Measurements from ENCODE around the gene TRRAP. TPM values are rescaled to one million over a fixed set of nuclear protein-coding genes. Genes with fewer than 3 reads are reported as not detected.
A peak's percentile ranks its signal among the peaks of the same experiment; 100 is the strongest.

The TRRAP gene
- total and polyA plus RNA-seq, 4 donors = 8.3 to 43.1 (median 20.9) TPM

- ATAC-seq (ENCODE audit: insufficient read depth, low FRiP score) (no peak), DNase-seq (no peak)
- H3K4me1 ChIP-seq (ENCODE audit: control insufficient read depth in 5 of 5, insufficient read depth in 5 of 5, low read length in 5 of 5) = peaks cover 0 to 7% (median 0%) of the 10 kb centered on the region in 5 donors
- H3K4me3 ChIP-seq = no peak overlapping the region
- H3K36me3 ChIP-seq (ENCODE audit: control insufficient read depth in 4 of 4, insufficient read depth in 4 of 4, low read length in 4 of 4) = no peaks in the 10 kb centered on the region
- TF ChIP-seq, protein P1, sequence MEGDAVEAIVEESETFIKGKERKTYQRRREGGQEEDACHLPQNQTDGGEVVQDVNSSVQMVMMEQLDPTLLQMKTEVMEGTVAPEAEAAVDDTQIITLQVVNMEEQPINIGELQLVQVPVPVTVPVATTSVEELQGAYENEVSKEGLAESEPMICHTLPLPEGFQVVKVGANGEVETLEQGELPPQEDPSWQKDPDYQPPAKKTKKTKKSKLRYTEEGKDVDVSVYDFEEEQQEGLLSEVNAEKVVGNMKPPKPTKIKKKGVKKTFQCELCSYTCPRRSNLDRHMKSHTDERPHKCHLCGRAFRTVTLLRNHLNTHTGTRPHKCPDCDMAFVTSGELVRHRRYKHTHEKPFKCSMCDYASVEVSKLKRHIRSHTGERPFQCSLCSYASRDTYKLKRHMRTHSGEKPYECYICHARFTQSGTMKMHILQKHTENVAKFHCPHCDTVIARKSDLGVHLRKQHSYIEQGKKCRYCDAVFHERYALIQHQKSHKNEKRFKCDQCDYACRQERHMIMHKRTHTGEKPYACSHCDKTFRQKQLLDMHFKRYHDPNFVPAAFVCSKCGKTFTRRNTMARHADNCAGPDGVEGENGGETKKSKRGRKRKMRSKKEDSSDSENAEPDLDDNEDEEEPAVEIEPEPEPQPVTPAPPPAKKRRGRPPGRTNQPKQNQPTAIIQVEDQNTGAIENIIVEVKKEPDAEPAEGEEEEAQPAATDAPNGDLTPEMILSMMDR (IDR thresholded peaks at IDR 0.05; ENCODE audit: control extremely low read depth, extremely low read depth) = no peak
- H3K9ac ChIP-seq (ENCODE audit: insufficient read depth in 1 of 2, low read length in 2 of 2) = no peak overlapping the region
- H3K27ac ChIP-seq (ENCODE audit: low read depth in 1 of 2, low read length in 1 of 2) = no peak overlapping the region
- H3K27me3 ChIP-seq (ENCODE audit: control insufficient read depth in 3 of 3, insufficient read depth in 3 of 3, low read length in 2 of 3) = peaks cover 0 to 29% (median 19%) of the 10 kb centered on the region in 3 donors
- H3K9me3 ChIP-seq (ENCODE audit: control insufficient read depth in 4 of 4, insufficient read depth in 3 of 4, low read length in 3 of 4) = no peaks in the 10 kb centered on the region
- WGBS, 2 donors = 86 to 87% methylated on average over 12 of the region's 12 CpGs
These were observed 12.0 kb upstream of the TRRAP start for GRCh38 chr7:98866351-98866750.

GRCh38 chr7:98866765-98867164 is 11.6 kb upstream of the TRRAP start:
- H3K4me1 ChIP-seq (ENCODE audit: control insufficient read depth in 5 of 5, insufficient read depth in 5 of 5, low read length in 5 of 5) = peaks cover 0 to 7% (median 0%) of the 10 kb centered on the region in 5 donors
- no peak for ATAC-seq (ENCODE audit: insufficient read depth, low FRiP score)
- no peaks in the 10 kb centered on the region for H3K36me3 ChIP-seq (ENCODE audit: control insufficient read depth in 4 of 4, insufficient read depth in 4 of 4, low read length in 4 of 4)
- TF ChIP-seq, protein P1 (IDR thresholded peaks at IDR 0.05; ENCODE audit: control extremely low read depth, extremely low read depth) = no peak
- H3K27me3 ChIP-seq (ENCODE audit: control insufficient read depth in 3 of 3, insufficient read depth in 3 of 3, low read length in 2 of 3) = peaks cover 0 to 32% (median 21%) of the 10 kb centered on the region in 3 donors
- 86 to 89% methylated on average over 7 of the region's 7 CpGs for WGBS, 2 donors
- no peak for DNase-seq
- no peaks in the 10 kb centered on the region for H3K9me3 ChIP-seq (ENCODE audit: control insufficient read depth in 4 of 4, insufficient read depth in 3 of 4, low read length in 3 of 4)
- no peak overlapping the region for H3K27ac ChIP-seq (ENCODE audit: low read depth in 1 of 2, low read length in 1 of 2)
- no peak overlapping the region for H3K9ac ChIP-seq (ENCODE audit: insufficient read depth in 1 of 2, low read length in 2 of 2)
- no peak overlapping the region for H3K4me3 ChIP-seq

- Histone ChIP-seq H3K4me1 (ENCODE audit: control insufficient read depth in 5 of 5, insufficient read depth in 5 of 5, low read length in 5 of 5) (peaks cover 0 to 7% (median 0%) of the 10 kb centered on the region in 5 donors), H3K36me3 (ENCODE audit: control insufficient read depth in 4 of 4, insufficient read depth in 4 of 4, low read length in 4 of 4) (no peaks in the 10 kb centered on the region), H3K9me3 (ENCODE audit: control insufficient read depth in 4 of 4, insufficient read depth in 3 of 4, low read length in 3 of 4) (no peaks in the 10 kb centered on the region), H3K9ac (ENCODE audit: insufficient read depth in 1 of 2, low read length in 2 of 2) (no peak overlapping the region), H3K4me3 (no peak overlapping the region), H3K27me3 (ENCODE audit: control insufficient read depth in 3 of 3, insufficient read depth in 3 of 3, low read length in 2 of 3) (peaks cover 0 to 32% (median 21%) of the 10 kb centered on the region in 3 donors), H3K27ac (ENCODE audit: low read depth in 1 of 2, low read length in 1 of 2) (no peak overlapping the region)
- WGBS, 2 donors = 39 to 60% methylated on average over 2 of the region's 2 CpGs
- DNase-seq = no peak
- TF ChIP-seq, protein P1 (IDR thresholded peaks at IDR 0.05; ENCODE audit: control extremely low read depth, extremely low read depth) = no peak
- no peak for ATAC-seq (ENCODE audit: insufficient read depth, low FRiP score)
These were observed 9.9 kb upstream of the TRRAP start for GRCh38 chr7:98868450-98868849.

DNA sequence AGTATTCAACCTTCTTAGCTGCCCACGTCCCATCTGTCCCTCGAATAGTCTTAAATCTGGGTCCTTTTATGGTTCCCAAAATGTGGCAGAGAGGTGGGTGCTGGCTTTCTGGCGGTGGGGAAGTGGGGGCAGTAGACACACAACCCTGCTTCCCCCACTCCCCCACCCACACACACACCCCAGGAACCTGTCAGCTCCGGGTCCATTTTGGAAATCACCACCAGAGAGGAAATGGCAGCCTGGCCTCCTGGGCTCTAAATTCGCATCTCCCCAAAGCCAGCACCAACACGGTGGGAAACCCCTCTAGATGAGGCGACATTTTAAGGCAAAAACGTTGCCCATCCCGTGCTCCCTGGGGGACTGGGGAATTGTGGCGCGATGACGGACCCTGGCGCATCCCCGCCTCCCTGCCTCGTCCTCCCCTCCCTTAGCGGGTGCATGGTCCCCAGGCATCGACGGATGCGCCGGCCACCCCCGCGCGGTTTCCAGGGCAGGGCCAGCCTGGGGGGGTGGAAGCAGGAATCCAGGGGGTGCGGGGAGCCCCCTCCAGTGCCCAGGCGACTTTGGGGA is 9.2 kb upstream of the TRRAP start:
- ATAC-seq (ENCODE audit: insufficient read depth, low FRiP score) = no peak
- Histone ChIP-seq H3K27ac (ENCODE audit: low read depth in 1 of 2, low read length in 1 of 2) (no peak overlapping the region), H3K4me1 (ENCODE audit: control insufficient read depth in 5 of 5, insufficient read depth in 5 of 5, low read length in 5 of 5) (peaks cover 0 to 7% (median 0%) of the 10 kb centered on the region in 5 donors), H3K4me3 (peak overlapping the region; percentile 7), H3K36me3 (ENCODE audit: control insufficient read depth in 4 of 4, insufficient read depth in 4 of 4, low read length in 4 of 4) (no peaks in the 10 kb centered on the region), H3K27me3 (ENCODE audit: control insufficient read depth in 3 of 3, insufficient read depth in 3 of 3, low read length in 2 of 3) (peaks cover 0 to 32% (median 21%) of the 10 kb centered on the region in 3 donors), H3K9me3 (ENCODE audit: control insufficient read depth in 4 of 4, insufficient read depth in 3 of 4, low read length in 3 of 4) (no peaks in the 10 kb centered on the region), H3K9ac (ENCODE audit: insufficient read depth in 1 of 2, low read length in 2 of 2) (no peak overlapping the region)
- TF ChIP-seq, protein P1 (IDR thresholded peaks at IDR 0.05; ENCODE audit: control extremely low read depth, extremely low read depth) = no peak
- DNase-seq = no peak
- WGBS, 2 donors = 17 to 18% methylated on average over 25 of the region's 25 CpGs
